Measurements from ENCODE around the gene GNLY.

GRCh38 chr2:85712336-85712735, 18.2 kb downstream of the GNLY start:
- TF ChIP-seq ZNF564 (CRISPR knock-in tag; IDR thresholded peaks at IDR 0.05) (no peak), MYC (CRISPR knock-in tag; IDR thresholded peaks at IDR 0.05; ENCODE audit: borderline replicate concordance) (no peak), ZNF354B (CRISPR knock-in tag; IDR thresholded peaks at IDR 0.05) (no peak), ARNT (IDR thresholded peaks at IDR 0.05) (no peak), SP2 (CRISPR knock-in tag; IDR thresholded peaks at IDR 0.05) (no peak), PHF8 (CRISPR knock-in tag; IDR thresholded peaks at IDR 0.05) (no peak), NFIB (CRISPR knock-in tag; IDR thresholded peaks at IDR 0.05; ENCODE audit: borderline replicate concordance) (no peak), RARA (CRISPR knock-in tag; IDR thresholded peaks at IDR 0.05) (no peak), MEF2D (CRISPR knock-in tag; IDR thresholded peaks at IDR 0.05) (no peak), ATF3 (CRISPR knock-in tag; IDR thresholded peaks at IDR 0.05) (no peak), PRDM10 (CRISPR knock-in tag; IDR thresholded peaks at IDR 0.05; ENCODE audit: low read depth) (no peak), NPAS2 (CRISPR knock-in tag; IDR thresholded peaks at IDR 0.05; ENCODE audit: borderline replicate concordance) (no peak)
